Measurements from ENCODE around the gene CCDC6.
"Not testable (repeated sequence)": the region's sequence is repeated elsewhere in the genome, so short reads cannot be mapped to it uniquely, and the experiment has no call there.

The CCDC6 gene

DNA sequence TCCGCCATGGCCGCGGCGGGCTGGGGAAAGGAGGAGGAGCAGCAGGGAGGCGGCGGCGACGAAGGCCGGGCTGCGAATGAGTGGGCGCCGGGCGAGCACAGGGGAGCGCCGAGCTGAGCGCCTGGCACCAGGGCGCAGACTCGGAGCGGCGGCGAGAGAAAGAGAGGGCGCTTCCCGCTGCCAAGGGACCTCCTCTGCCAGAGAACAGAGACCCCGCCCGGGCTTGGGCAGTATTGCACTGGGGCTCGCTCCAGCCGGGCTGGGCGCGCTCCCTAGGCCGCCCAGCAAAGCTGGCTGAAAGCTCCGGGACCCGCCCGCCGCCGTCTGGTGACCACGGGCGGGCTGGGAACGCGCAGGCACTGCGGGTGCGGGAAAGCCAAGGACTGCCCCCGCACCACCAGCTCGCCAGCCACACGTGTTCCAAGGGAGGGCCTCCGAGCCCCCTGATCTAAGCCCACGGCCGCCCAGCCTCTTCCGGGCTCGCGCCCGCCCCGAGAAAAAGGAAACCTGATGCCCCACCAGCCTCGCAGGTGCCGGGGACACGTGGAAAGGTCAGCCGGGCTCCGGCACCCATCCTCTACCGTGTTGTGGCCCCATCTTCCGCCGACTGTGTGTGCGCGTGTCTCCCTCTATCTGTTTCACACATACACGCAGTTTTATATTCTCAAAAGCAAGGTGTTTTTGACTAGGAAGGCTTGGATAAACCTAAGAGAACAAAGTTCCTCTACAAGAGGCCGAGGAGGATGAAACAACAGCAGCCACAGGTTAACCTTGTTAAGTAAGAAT is at the start of gene CCDC6:
Gene CCDC6 (minus strand): TSS at position 140 of the 786 bp plus-strand sequence. CDS start 132 bp downstream, at position 8.
- no peaks in the 10 kb centered on the region for H3K4me1 ChIP-seq (ENCODE audit: control insufficient read depth, insufficient read depth, low read length)
- no peaks in the 10 kb centered on the region for H3K27me3 ChIP-seq (ENCODE audit: control insufficient read depth, insufficient read depth, low read length)
- H3K27ac ChIP-seq (ENCODE audit: low read length) = no peak within 1 kb of the TSS
- DNase-seq (ENCODE audit: low read depth, low spot score) = peak; percentile 57
- no CpG with 5 or more reads among the region's 64 CpGs for WGBS (ENCODE audit: insufficient coverage, insufficient read length)
- H3K4me3 ChIP-seq (ENCODE audit: low read length) = peak within 1 kb of the TSS; percentile 98
- no peaks in the 10 kb centered on the region for H3K36me3 ChIP-seq (ENCODE audit: control insufficient read depth, insufficient read depth, low read length)
- no peaks in the 10 kb centered on the region for H3K9me3 ChIP-seq (ENCODE audit: control insufficient read depth, insufficient read depth, low read length)

DNA sequence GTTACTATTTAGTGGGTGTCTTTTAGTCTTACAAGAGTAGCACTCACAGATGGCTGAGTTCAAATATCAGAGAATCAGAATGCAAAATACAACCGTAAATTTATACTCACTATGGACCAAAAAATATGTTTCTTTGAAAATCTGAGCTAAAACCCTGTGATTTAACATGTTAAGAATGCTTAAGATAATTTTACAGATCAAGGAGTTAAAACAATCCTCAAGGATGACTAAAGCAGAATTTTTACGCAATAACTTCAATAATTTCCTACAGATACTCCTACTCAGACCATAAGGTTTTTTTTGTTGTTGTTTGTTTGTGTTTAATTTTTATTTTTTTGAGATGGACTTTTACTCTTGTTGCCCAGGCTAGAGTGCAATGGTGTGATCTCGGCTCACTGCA is 47.9 kb upstream of the CCDC6 start:
- Histone ChIP-seq H3K27me3 (ENCODE audit: control insufficient read depth, insufficient read depth, low read length) (no peaks in the 10 kb centered on the region), H3K9me3 (ENCODE audit: control insufficient read depth, insufficient read depth, low read length) (no peaks in the 10 kb centered on the region), H3K36me3 (ENCODE audit: control insufficient read depth, insufficient read depth, low read length) (no peaks in the 10 kb centered on the region), H3K27ac (ENCODE audit: low read length) (no peak overlapping the region), H3K4me3 (ENCODE audit: low read length) (no peak overlapping the region), H3K4me1 (ENCODE audit: control insufficient read depth, insufficient read depth, low read length) (no peaks in the 10 kb centered on the region)
- no CpG with 5 or more reads among the region's 3 CpGs for whole genome bisulfite sequencing (ENCODE audit: insufficient coverage, insufficient read length)
- DNase-seq (ENCODE audit: low read depth, low spot score) = no peak

DNA sequence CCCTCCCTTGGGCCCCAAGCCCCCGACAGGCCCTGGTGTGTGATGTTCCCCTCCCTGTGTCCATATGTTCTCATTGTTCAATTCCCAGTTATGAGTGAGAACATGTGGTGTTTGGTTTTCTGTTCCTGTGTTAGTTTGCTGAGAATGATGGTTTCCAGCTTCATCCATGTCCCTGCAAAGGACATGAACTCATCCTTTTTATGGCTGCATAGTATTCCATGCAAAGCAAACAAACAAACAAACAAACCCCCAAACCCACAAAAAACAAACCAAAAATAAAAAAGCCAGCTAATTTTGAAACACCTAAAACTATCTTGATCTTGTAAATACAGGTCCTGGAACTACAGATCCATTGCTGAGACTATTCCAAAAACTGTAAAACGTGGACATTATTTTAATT is 47.4 kb upstream of the CCDC6 start:
- not testable (repeated sequence) for H3K27me3 ChIP-seq (ENCODE audit: control insufficient read depth, insufficient read depth, low read length); H3K27ac ChIP-seq (ENCODE audit: low read length); H3K9me3 ChIP-seq (ENCODE audit: control insufficient read depth, insufficient read depth, low read length); DNase-seq (ENCODE audit: low read depth, low spot score); H3K4me3 ChIP-seq (ENCODE audit: low read length); H3K36me3 ChIP-seq (ENCODE audit: control insufficient read depth, insufficient read depth, low read length); H3K4me1 ChIP-seq (ENCODE audit: control insufficient read depth, insufficient read depth, low read length)
- WGBS (ENCODE audit: insufficient coverage, insufficient read length) = no CpG with 5 or more reads among the region's 2 CpGs

DNA sequence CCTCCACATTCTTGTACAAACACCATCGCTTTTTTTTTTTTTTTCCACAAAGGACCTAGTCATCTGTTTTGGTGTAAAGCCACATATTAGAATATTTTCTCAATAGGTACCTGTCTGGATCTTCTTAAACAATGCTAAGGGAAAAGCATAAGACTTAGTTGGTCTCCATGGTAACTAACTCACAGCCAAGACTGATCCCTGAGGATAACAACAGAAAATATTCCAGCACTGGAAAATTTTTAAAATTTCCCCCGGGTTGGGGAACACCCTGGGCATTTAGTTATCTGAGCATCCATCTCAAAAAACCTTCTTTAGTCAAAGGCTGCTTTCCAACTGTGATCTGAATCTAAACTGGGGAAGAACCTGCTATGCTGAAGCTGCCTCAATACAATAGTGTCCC is 43.7 kb upstream of the CCDC6 start:
- Histone ChIP-seq H3K27me3 (ENCODE audit: control insufficient read depth, insufficient read depth, low read length) (no peaks in the 10 kb centered on the region), H3K4me3 (ENCODE audit: low read length) (no peak overlapping the region), H3K36me3 (ENCODE audit: control insufficient read depth, insufficient read depth, low read length) (no peaks in the 10 kb centered on the region), H3K9me3 (ENCODE audit: control insufficient read depth, insufficient read depth, low read length) (no peaks in the 10 kb centered on the region), H3K4me1 (ENCODE audit: control insufficient read depth, insufficient read depth, low read length) (peaks cover 2% of the 10 kb centered on the region), H3K27ac (ENCODE audit: low read length) (no peak overlapping the region)
- WGBS (ENCODE audit: insufficient coverage, insufficient read length) = no CpG with 5 or more reads among the region's 2 CpGs
- DNase-seq (ENCODE audit: low read depth, low spot score) = no peak

DNA sequence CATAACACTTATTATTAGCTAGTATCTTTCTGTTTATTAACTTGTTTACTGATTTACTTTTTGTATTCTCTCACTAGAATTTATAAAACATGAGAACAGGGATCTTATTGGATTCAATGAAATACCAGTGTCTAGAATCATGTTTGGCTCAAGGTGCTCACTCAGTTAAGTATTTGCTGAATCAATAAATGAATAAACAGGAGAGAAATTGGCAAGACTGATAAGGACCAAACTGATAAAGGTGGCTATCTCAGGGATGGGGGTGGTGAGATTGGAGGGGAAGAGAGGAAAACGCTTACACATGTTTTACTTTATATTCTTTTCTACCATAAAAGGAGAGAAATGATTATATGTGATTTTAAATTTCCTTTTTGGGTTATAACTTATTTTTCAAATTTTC is 43.3 kb upstream of the CCDC6 start:
- Histone ChIP-seq H3K4me1 (ENCODE audit: control insufficient read depth, insufficient read depth, low read length) (peaks cover 3% of the 10 kb centered on the region), H3K4me3 (ENCODE audit: low read length) (no peak overlapping the region), H3K9me3 (ENCODE audit: control insufficient read depth, insufficient read depth, low read length) (no peaks in the 10 kb centered on the region), H3K36me3 (ENCODE audit: control insufficient read depth, insufficient read depth, low read length) (no peaks in the 10 kb centered on the region), H3K27me3 (ENCODE audit: control insufficient read depth, insufficient read depth, low read length) (no peaks in the 10 kb centered on the region), H3K27ac (ENCODE audit: low read length) (no peak overlapping the region)
- no peak for DNase-seq (ENCODE audit: low read depth, low spot score)
- no CpG with 5 or more reads among the region's 1 CpG for WGBS (ENCODE audit: insufficient coverage, insufficient read length)

DNA sequence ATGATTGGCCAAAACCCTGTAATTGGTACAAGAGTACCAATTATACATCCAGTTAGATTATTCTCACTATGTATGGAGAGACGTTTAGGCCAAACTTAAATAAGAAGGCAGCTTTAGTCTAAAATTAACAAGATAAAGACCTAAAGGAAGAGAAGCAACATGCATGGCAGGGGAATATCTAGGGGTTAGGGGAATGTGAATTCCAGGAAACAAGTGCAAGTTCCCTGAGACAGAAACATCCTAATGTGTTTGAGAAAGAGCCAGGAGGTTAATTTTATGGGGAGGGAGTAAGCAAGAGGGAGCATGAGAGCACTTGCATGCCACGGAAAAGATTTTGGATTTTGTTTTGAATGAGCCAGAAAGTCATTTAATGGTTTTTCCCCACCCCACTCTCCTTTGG is 39.6 kb upstream of the CCDC6 start:
- no peak overlapping the region for H3K4me3 ChIP-seq (ENCODE audit: low read length)
- no peaks in the 10 kb centered on the region for H3K36me3 ChIP-seq (ENCODE audit: control insufficient read depth, insufficient read depth, low read length)
- DNase-seq (ENCODE audit: low read depth, low spot score) = no peak
- no peaks in the 10 kb centered on the region for H3K9me3 ChIP-seq (ENCODE audit: control insufficient read depth, insufficient read depth, low read length)
- no peaks in the 10 kb centered on the region for H3K27me3 ChIP-seq (ENCODE audit: control insufficient read depth, insufficient read depth, low read length)
- peaks cover 3% of the 10 kb centered on the region for H3K4me1 ChIP-seq (ENCODE audit: control insufficient read depth, insufficient read depth, low read length)
- no peak overlapping the region for H3K27ac ChIP-seq (ENCODE audit: low read length)
- WGBS (ENCODE audit: insufficient coverage, insufficient read length) = no CpG with 5 or more reads among the region's 2 CpGs

DNA sequence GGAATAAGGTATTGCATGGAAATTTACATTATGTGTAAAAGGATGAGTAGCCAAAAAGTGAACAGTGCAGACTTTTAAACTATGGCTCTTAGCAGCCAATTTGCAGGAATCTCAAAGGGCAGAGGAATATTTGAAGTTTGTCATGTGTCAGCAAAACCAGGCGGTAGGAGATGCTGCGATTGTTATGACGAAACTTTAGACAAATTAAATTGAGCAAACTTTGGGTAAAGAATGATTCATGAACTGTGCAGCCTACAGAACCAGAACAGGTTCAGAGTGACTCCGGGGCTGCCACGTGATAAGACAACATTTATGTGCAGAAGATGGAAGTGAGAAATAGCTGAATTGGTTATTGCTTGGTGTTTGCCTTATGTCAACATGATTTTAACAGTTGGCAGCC is 39.2 kb upstream of the CCDC6 start:
- peaks cover 3% of the 10 kb centered on the region for H3K4me1 ChIP-seq (ENCODE audit: control insufficient read depth, insufficient read depth, low read length)
- H3K27ac ChIP-seq (ENCODE audit: low read length) = no peak overlapping the region
- no peaks in the 10 kb centered on the region for H3K27me3 ChIP-seq (ENCODE audit: control insufficient read depth, insufficient read depth, low read length)
- H3K9me3 ChIP-seq (ENCODE audit: control insufficient read depth, insufficient read depth, low read length) = no peaks in the 10 kb centered on the region
- H3K36me3 ChIP-seq (ENCODE audit: control insufficient read depth, insufficient read depth, low read length) = no peaks in the 10 kb centered on the region
- H3K4me3 ChIP-seq (ENCODE audit: low read length) = no peak overlapping the region
- no peak for DNase-seq (ENCODE audit: low read depth, low spot score)
- no CpG with 5 or more reads among the region's 5 CpGs for WGBS (ENCODE audit: insufficient coverage, insufficient read length)

DNA sequence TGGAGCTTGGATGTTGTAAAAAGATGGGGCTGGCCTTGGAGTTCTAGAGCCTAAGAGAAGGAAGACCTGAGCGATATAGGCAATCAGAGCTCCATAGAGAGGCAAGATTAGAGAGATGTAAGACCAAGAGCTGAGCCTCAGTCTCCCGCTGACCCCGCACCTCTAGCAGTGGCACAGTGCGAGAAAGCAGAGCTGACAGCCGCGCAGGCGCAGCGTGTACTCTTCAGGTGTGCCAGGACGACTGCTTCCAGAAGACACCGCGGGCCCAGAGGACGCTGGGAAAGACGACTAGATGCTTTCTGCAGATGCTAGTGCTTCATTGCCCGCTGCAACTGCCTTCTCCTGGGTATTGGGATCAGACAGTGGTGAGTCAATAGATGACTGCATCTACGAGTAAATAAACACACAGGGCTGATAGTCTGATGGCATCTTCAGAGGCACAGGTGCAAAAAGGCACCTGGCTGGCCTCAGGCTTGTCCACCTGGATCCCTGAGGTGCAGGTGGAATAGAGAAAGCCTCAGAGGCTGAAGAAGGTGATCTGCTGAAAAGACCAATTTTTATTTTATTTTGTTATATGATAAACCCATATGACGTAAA is 38.1 kb upstream of the CCDC6 start:
- WGBS (ENCODE audit: insufficient coverage, insufficient read length) = no CpG with 5 or more reads among the region's 16 CpGs
- H3K4me3 ChIP-seq (ENCODE audit: low read length) = no peak overlapping the region

DNA sequence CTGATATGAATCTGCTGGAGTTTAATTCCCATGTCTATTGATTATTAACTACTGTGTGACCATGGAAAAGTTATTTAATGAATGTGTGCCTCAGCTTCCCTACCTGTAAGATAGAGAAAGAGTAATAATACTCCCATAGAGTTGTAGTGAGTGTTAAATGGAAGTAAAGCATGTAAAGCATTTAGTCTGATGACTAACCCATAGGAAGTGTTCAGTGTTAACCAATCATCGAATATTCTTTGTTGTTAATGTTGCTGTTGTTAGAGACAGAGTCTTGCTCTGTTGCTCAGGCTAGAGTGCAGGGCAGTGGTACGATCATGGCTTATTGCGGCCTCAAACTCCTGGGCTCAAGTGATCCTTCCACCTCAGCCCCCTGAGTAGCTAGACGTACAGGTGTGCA is 36.2 kb upstream of the CCDC6 start:
- DNase-seq (ENCODE audit: low read depth, low spot score) = no peak
- Histone ChIP-seq H3K36me3 (ENCODE audit: control insufficient read depth, insufficient read depth, low read length) (no peaks in the 10 kb centered on the region), H3K4me1 (ENCODE audit: control insufficient read depth, insufficient read depth, low read length) (peaks cover 3% of the 10 kb centered on the region), H3K9me3 (ENCODE audit: control insufficient read depth, insufficient read depth, low read length) (no peaks in the 10 kb centered on the region), H3K27ac (ENCODE audit: low read length) (no peak overlapping the region), H3K4me3 (ENCODE audit: low read length) (no peak overlapping the region), H3K27me3 (ENCODE audit: control insufficient read depth, insufficient read depth, low read length) (no peaks in the 10 kb centered on the region)
- no CpG with 5 or more reads among the region's 4 CpGs for WGBS (ENCODE audit: insufficient coverage, insufficient read length)

More for the DNA sequence above, 38.1 kb upstream of the CCDC6 start:
- H3K36me3 ChIP-seq (ENCODE audit: control insufficient read depth, insufficient read depth, low read length) = no peaks in the 10 kb centered on the region
- no peak overlapping the region for H3K27ac ChIP-seq (ENCODE audit: low read length)
- H3K27me3 ChIP-seq (ENCODE audit: control insufficient read depth, insufficient read depth, low read length) = no peaks in the 10 kb centered on the region
- no peak for DNase-seq (ENCODE audit: low read depth, low spot score)
- peaks cover 3% of the 10 kb centered on the region for H3K4me1 ChIP-seq (ENCODE audit: control insufficient read depth, insufficient read depth, low read length)
- no peaks in the 10 kb centered on the region for H3K9me3 ChIP-seq (ENCODE audit: control insufficient read depth, insufficient read depth, low read length)

DNA sequence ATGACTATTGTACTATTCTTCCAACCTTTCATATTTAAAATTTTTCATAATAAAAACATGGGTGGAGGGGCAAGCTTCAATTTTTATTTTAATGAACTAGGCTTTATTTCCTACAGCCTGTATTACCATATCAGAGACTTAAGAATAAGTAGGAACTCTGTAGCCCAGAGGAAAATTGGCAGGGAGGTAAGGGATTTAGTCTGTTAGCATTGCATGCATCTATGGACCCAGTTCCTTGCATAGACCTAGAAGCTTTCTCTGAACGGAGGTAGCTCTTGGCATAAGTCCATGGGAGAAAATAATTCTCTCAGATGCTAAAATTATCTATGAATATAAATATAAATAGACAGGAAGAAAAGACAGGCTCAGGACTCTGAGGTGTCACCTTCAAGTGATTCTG is 31.4 kb upstream of the CCDC6 start:
- H3K4me3 ChIP-seq (ENCODE audit: low read length) = no peak overlapping the region
- H3K36me3 ChIP-seq (ENCODE audit: control insufficient read depth, insufficient read depth, low read length) = no peaks in the 10 kb centered on the region
- no peaks in the 10 kb centered on the region for H3K9me3 ChIP-seq (ENCODE audit: control insufficient read depth, insufficient read depth, low read length)
- no CpG with 5 or more reads among the region's 1 CpG for WGBS (ENCODE audit: insufficient coverage, insufficient read length)
- H3K27me3 ChIP-seq (ENCODE audit: control insufficient read depth, insufficient read depth, low read length) = no peaks in the 10 kb centered on the region
- no peaks in the 10 kb centered on the region for H3K4me1 ChIP-seq (ENCODE audit: control insufficient read depth, insufficient read depth, low read length)
- no peak for DNase-seq (ENCODE audit: low read depth, low spot score)
- H3K27ac ChIP-seq (ENCODE audit: low read length) = no peak overlapping the region

DNA sequence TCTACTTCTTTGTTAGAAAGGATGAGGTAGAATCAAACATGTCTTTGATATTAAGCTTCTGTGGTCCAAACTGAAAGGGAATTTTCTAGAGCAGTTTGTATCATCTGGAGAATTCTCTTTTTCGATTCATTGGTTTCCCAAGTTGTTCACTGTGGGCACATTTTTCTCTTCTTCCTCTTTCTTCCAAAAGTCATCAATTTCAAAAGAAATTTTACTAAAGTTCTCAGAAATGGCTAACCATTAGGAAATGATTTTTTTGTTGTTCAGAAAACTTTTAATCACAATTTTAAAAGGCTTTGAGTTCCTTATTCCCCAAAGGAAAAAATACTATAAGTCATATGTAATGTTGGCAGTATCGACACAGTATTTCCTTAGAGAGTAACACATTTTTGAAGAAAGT is 28.3 kb upstream of the CCDC6 start:
- no CpG with 5 or more reads among the region's 2 CpGs for WGBS (ENCODE audit: insufficient coverage, insufficient read length)

More for the DNA sequence above, 28.3 kb upstream of the CCDC6 start:
- DNase-seq (ENCODE audit: low read depth, low spot score) = no peak
- Histone ChIP-seq H3K4me1 (ENCODE audit: control insufficient read depth, insufficient read depth, low read length) (no peaks in the 10 kb centered on the region), H3K4me3 (ENCODE audit: low read length) (no peak overlapping the region), H3K36me3 (ENCODE audit: control insufficient read depth, insufficient read depth, low read length) (no peaks in the 10 kb centered on the region), H3K27ac (ENCODE audit: low read length) (no peak overlapping the region), H3K9me3 (ENCODE audit: control insufficient read depth, insufficient read depth, low read length) (no peaks in the 10 kb centered on the region), H3K27me3 (ENCODE audit: control insufficient read depth, insufficient read depth, low read length) (no peaks in the 10 kb centered on the region)
